GM18511 (cell line): ENCODE results near the gene WSCD1.

Experiments used
- ATAC-seq: cut with Tn5 transposase; IDR thresholded peaks from one replicate; pipeline ENCODE4 v1.9.1; 2021; ENCODE audit warnings: mild to moderate bottlenecking, moderate library complexity; ENCODE audit not compliant: unreplicated experiment

The WSCD1 gene

GRCh38 chr17:6084311-6085161 is 14.4 kb downstream of the WSCD1 start:
- no peak for ATAC-seq

DNA sequence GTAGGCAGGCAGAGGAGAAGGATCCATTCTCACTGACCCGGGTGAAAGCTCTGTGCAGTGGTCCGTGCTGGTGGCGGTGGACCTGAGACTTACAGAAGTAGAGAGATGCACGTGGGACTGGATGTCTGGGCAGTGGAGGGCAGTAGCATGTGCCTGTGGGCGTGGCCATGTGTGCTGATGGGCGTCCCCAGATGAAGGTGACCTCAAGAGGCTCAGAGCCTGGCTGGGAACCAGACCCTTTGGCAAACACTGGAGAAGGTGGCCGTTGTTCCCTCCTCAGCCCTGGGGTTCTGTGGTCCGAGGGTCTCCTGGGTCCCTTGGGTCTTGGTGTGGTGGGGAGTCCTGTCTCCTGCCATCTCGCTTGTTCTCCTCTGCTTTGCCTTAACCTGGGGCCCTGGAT is 15.6 kb downstream of the WSCD1 start:
- ATAC-seq = no peak

DNA sequence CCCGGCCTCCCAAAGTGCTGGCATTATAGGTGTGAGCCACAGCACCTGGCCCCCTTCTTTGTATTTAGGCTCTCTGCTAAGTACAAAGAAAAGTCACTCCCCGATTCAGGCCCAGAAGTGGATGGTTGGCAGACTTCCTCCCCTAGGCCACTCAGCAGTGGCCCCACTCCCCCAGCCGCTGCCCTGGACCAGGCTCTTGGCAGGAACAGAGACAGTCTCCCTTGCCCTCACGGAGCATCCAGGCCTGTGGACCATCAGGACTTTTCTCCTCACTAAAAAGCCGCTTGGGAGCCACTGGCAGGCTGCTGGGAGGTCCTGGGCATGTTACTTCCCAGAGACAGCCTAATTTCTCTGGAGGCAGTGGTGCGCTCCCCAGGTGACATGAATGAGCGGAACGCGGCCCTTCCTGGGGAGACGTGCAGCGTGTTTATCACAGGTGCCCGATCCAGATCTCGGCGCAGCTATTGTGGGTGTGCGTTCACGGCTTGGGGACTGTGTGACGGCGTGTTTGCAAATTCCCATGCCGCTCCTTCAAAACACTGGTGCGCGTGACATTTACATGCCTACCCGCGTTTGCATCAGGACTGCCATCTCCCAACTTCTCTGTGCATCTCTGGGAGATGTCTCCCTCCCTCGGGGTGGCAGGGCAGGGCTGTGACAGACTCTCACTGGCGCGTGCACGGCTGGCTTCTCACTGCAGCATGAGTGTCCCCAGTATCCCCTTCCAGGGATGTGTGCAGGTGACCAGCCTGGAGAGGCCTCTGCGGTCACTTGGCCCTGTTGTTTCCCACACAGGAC is 16.6 kb downstream of the WSCD1 start:
- no peak for ATAC-seq

DNA sequence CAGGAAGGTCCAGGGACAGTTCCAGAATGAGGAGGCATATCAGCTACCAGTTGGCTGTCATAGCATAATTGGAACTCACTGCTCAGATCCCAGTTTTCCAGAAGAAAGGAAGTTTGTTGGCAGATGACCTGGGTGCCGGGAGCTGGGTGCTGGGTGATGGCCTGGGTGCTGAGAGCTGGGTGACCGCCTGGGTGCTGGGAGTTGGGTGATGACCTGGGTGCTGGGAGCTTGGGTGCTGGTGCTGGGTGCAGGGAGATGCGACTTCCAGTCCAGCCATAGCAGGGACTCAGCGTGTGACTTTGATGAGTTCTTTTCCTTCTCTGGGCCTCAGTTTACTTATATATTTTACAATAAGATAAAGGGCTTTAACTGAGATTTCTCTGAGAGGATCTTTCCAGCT is 18.0 kb downstream of the WSCD1 start:
- no peak for ATAC-seq

- no peak for ATAC-seq
These were observed 20.1 kb downstream of the WSCD1 start for GRCh38 chr17:6090253-6090652.

DNA sequence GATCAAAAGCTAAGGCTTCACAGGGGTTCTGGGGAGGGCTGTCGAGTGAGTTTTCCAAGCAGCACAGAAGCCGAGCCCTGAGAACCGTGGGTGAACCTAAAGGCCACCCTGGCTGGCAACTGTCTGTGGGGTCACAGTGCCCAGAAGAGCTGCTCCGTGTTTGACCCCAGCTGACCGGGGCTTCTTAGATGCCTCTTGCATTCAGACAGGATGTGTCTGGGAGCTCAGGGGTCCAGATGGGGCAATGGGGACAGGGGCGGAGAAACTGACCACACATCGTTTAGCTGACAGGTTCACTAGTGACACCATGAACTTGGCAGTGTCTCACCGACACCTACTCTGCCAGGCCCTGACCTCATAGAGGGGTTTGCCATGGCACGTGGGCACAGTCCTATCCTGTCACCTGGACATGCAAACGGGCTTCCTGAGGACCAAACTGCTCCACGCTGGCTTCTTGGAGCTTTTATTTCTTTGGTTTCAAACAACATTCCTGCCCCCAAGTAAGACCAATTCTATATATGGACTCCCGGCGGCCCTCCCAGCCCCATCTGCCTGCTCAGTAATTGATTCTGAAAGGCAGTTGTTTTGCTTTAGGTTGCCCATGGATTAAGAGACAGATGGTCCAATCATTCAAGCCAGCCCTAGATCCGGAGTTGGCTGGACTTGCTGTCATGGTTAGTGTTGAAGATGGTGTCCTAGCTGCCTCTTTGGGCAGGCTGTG is 22.2 kb downstream of the WSCD1 start:
- ATAC-seq = no peak

- ATAC-seq = no peak
These were observed 22.8 kb downstream of the WSCD1 start for GRCh38 chr17:6092903-6093468.

DNA sequence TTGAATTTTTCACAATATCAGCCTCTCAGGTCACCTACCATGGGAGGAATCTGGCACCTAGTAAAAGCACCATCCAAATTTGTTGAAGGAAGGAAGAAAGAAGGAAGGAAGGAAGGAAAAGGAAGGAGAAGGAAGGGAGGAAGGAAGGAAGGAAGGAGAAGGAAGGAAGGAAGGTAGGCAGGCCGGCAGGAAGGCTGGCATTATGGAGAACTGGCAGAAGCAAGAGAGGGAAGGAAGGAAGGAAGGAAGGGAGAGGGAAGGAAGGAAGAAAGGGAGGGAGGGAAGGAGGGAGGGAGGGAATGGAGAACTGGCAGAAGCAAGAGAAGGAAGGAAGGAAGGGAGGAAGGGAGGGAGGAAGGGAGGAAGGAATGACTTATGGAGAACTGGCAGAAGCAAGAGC is 24.3 kb downstream of the WSCD1 start:
- no peak for ATAC-seq

DNA sequence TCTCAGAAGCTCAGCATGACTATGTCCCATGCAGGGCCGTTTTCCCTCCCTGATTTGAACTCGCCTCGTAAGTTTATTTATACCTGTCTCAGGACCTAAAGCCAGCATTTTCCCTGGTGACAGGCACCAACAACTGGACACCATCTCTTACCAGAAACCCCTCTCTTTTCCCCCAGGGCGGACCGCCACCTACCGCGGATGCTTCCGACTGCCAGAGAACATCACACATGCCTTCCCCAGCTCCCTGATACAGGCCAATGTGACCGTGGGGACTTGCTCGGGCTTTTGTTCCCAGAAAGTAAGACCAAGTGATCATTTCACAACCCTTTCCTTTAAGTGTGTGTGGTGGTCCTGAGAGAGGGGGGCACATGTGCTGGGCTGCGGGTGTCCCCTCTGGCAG is 24.7 kb downstream of the WSCD1 start:
- ATAC-seq = no peak

GRCh38 chr17:6095501-6095900 is 25.3 kb downstream of the WSCD1 start:
- ATAC-seq = no peak

- no peak for ATAC-seq
These were observed 26.2 kb downstream of the WSCD1 start for GRCh38 chr17:6096201-6097004.

GRCh38 chr17:6097005-6097279 is 26.8 kb downstream of the WSCD1 start:
- no peak for ATAC-seq

GRCh38 chr17:6098050-6098822 is 28.1 kb downstream of the WSCD1 start:
- ATAC-seq = no peak

DNA sequence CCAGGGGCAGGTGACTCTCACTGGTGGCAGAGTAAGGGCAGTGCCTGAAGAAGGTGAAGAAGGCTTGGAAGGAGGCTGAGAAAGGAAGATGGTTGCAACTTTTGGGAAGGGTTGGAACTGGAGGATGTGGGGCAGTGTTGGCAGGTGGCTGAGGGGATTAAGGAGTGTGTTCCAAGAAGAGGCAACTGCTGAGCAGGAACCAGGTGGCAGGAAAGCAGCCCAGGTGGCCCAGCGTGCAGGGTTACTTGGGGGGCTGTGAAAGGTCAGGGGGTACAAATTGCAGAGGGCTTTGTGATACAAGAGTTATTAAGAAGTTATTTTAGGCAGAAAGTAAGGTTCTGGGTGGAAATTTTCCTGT is 28.6 kb downstream of the WSCD1 start:
- ATAC-seq = no peak

DNA sequence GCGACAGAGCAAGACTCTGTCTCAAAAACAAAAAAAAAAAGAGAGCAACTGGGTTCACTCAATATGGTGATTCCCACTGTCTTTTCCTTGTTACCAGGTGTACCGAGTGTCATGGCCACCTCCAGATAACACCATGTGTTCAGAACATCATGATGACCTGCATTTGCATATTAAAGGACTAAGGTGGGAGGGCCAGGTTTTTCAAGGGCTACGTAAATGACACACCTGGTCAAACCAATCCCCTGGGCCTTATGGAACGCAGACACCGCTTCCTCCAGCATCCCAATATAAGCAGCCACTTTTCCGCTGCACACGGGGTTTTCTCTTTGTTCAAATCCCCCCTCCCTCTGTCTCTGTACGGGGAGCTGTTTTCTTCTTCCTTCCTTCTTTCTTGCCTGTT is 29.3 kb downstream of the WSCD1 start:
- no peak for ATAC-seq

GRCh38 chr17:6100146-6100545 is 30.0 kb downstream of the WSCD1 start:
- ATAC-seq = no peak

DNA sequence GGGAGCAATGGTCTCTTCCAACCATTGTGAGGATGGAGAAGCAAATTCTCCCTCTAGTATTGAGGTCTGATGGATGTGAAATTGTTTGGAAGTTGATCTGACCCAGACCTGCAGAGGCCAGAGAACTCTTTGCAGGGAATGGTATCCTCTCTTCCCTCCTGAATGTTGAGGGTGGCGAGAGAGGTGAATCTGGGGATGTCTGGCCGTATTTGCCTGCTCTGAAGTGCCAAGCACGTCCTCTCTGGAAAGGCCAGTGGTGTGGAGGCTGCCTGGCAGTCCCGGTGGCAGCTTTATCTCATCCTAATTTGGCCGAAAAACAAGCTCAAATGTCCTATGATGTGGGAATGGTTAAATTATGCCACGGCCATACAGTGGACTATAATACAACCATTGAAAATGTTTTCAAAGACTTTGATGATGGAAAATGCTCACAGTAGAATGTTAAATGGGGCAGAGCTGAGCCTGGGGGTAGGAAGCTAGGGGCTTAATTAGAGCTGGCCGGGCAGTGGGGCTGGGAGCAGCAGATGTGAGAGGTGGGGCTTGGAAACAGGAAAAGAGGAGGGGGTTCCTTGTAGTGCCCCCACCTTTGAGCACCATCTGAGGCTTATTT is 30.8 kb downstream of the WSCD1 start:
- no peak for ATAC-seq

- no peak for ATAC-seq
These were observed 31.5 kb downstream of the WSCD1 start for GRCh38 chr17:6101706-6102105.

GRCh38 chr17:6102615-6103014 is 32.4 kb downstream of the WSCD1 start:
- ATAC-seq = no peak
